Calu3 (cell line): Measurements from ENCODE around the gene OR2T10. TPM values are rescaled to one million over a fixed set of nuclear protein-coding genes. Genes with fewer than 3 reads are reported as not detected.

ENCODE experiments used
- BruUV-seq: library from RNA; stranded (reverse); fragments of 400-500 nt; replicated peaks from 2 replicates; lab custom pipeline; 2021; lab: Mats Ljungman, UMichigan
- CTCF ChIA-PET: fragments of 300-600 bp; sonication (Branson Sonifier 250); formaldehyde crosslinking; loops from one replicate; lab custom pipeline; 2022; ENCODE audit warnings: antibody characterized with exemption; lab: Charles Lee
- DNase-seq: peaks from one replicate; pipeline ENCODE4 v3.0.0; 2022
- H3K27ac Mint-ChIP-seq: one replicate; pipeline ENCODE4 v1.8.0; 2022; ENCODE audit warnings: mixed read lengths; ENCODE audit not compliant: unreplicated experiment
- H3K27me3 Mint-ChIP-seq: one replicate; pipeline ENCODE4 v1.8.0; 2022; ENCODE audit warnings: mixed read lengths; ENCODE audit not compliant: unreplicated experiment
- H3K36me3 Mint-ChIP-seq: one replicate; pipeline ENCODE4 v1.8.0; 2022; ENCODE audit warnings: mild to moderate bottlenecking, moderate library complexity, mixed read lengths; ENCODE audit not compliant: insufficient read depth, unreplicated experiment
- H3K4me1 Mint-ChIP-seq: one replicate; pipeline ENCODE4 v1.8.0; 2022; ENCODE audit warnings: mild to moderate bottlenecking, low read depth, mixed read lengths; ENCODE audit not compliant: unreplicated experiment
- H3K4me3 Mint-ChIP-seq: one replicate; pipeline ENCODE4 v1.8.0; 2022; ENCODE audit warnings: mild to moderate bottlenecking, low read depth, moderate library complexity, mixed read lengths; ENCODE audit not compliant: unreplicated experiment
- H3K9me3 Mint-ChIP-seq: one replicate; pipeline ENCODE4 v1.8.0; 2022; ENCODE audit warnings: low read depth, mixed read lengths; ENCODE audit not compliant: unreplicated experiment
- CTCF ChIP-seq: fragments of 200-600 bp; IDR thresholded peaks from one replicate; pipeline ENCODE4 v1.8.0; 2022; ENCODE audit warnings: antibody characterized with exemption; ENCODE audit not compliant: unreplicated experiment
- intact Hi-C: fragments of 100-400 bp; cut with micrococcal nuclease; formaldehyde crosslinking; loops from one replicate; pipeline ENCODE4 v1.10.0; 2022; ENCODE audit not compliant: unreplicated experiment
- total RNA-seq: library from RNA; stranded (reverse); gene quantifications from 2 replicates; pipeline ENCODE4 v1.2.3, GENCODE V29; 2022

The OR2T10 gene
- total RNA-seq, 1 experiment from 2014 or later, result not detected

GRCh38 chr1:248599396-248599795, 1.9 kb upstream of the OR2T10 start:
- CTCF ChIA-PET, result no interaction called here
- no peak for TF ChIP-seq CTCF
- Mint-ChIP-seq H3K36me3 (no peaks in the 10 kb centered on the region), H3K27me3 (no peaks in the 10 kb centered on the region), H3K4me1 (no peaks in the 10 kb centered on the region), H3K9me3 (peaks cover 18% of the 10 kb centered on the region), H3K4me3 (no peak overlapping the region), H3K27ac (no peak overlapping the region)
- intact Hi-C loops, result no loop called here
- DNase-seq, result no peak
- BruUV-seq, result no TSS peak

- CTCF ChIA-PET, result no interaction called here
- intact Hi-C loops, result no loop called here
- Mint-ChIP-seq H3K4me3 (no peak overlapping the region), H3K36me3 (no peaks in the 10 kb centered on the region), H3K27ac (no peak overlapping the region), H3K27me3 (no peaks in the 10 kb centered on the region), H3K4me1 (no peaks in the 10 kb centered on the region), H3K9me3 (peaks cover 19% of the 10 kb centered on the region)
- DNase-seq, result no peak
- no TSS peak for BruUV-seq
- TF ChIP-seq CTCF, result no peak
These were observed 885 bp downstream of the OR2T10 start for GRCh38 chr1:248596615-248597014.

- BruUV-seq, result no TSS peak
- Mint-ChIP-seq H3K4me1 (no peaks in the 10 kb centered on the region), H3K9me3 (peaks cover 19% of the 10 kb centered on the region), H3K36me3 (no peaks in the 10 kb centered on the region), H3K4me3 (no peak overlapping the region), H3K27me3 (no peaks in the 10 kb centered on the region), H3K27ac (no peak overlapping the region)
- TF ChIP-seq CTCF, result no peak
- CTCF ChIA-PET, result no interaction called here
- intact Hi-C loops, result no loop called here
- no peak for DNase-seq
These were observed 4.3 kb downstream of the OR2T10 start for GRCh38 chr1:248593226-248593625.

- Mint-ChIP-seq H3K9me3 (peaks cover 21% of the 10 kb centered on the region), H3K4me1 (no peaks in the 10 kb centered on the region)
- BruUV-seq, result no TSS peak
These were observed 4.8 kb downstream of the OR2T10 start for GRCh38 chr1:248592655-248593054.

More at GRCh38 chr1:248592655-248593054, 4.8 kb downstream of the OR2T10 start:
- CTCF ChIA-PET, result no interaction called here
- Mint-ChIP-seq H3K27ac (no peak overlapping the region), H3K4me3 (no peak overlapping the region), H3K36me3 (no peaks in the 10 kb centered on the region), H3K27me3 (no peaks in the 10 kb centered on the region)
- intact Hi-C loops, result no loop called here
- no peak for DNase-seq
- no peak for TF ChIP-seq CTCF
